Measurements from ENCODE around the gene NAT8L.
"Not testable (repeated sequence)": the region's sequence is repeated elsewhere in the genome, so short reads cannot be mapped to it uniquely, and the experiment has no call there.

NAT8L gene, protein sequence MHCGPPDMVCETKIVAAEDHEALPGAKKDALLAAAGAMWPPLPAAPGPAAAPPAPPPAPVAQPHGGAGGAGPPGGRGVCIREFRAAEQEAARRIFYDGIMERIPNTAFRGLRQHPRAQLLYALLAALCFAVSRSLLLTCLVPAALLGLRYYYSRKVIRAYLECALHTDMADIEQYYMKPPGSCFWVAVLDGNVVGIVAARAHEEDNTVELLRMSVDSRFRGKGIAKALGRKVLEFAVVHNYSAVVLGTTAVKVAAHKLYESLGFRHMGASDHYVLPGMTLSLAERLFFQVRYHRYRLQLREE

GRCh38 chr4:2059046-2059725 lies at the start of gene NAT8L:
Gene NAT8L, plus strand, starts transcription at chr4:2059327. Its CDS starts 185 bp downstream, at chr4:2059512.
- peak; percentile 23 for DNase-seq

DNA sequence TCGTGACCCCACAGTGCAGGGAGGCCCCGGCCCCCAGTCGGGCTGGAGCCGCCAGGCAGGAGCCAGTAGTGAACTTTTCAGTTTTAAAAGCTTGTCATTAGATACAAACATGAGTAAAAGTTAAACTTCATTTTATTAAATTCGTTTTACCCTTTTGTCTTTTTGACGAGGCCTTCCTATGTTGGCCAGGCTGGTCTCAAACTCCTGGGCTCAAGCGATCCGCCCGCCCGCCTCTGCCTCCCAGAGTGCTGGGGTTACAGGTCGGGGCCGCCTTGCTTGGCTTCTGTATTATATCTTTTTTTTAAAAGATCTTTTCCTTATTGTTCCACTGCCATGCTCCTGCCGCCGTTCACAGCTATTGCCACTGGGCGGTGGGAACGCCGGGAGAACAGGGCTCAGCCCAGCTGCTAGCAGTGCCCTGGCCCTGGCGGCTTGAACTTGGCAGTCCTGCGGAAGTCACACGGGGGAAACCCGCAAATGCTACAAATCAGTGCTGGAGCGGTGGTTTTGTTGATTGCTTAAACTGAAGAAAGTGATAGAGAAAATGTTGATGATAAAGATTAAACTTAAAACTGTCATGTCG lies 49.4 kb upstream of the NAT8L start:
- DNase-seq = peak; percentile 61

DNA sequence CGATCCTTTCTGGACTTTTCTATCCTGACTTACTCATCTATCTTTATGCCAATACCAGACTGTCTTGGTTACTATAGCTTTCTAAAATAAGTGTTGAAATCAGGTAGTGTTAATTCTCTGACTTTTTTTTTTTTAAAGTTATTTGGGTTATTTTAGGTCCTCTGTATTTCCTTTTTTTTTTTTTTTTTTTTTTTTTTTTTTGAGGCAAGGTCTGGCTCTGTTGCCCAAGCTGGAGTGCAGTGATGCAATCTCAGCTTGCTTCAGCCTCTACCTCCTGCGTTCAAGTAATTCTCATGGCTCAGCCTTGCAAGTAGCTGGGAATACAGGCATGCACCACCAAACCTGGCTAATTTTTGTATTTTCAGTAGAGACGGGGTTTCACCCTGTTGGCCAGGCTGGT lies 47.5 kb upstream of the NAT8L start:
- no peak for DNase-seq

- DNase-seq = no peak
Observed at GRCh38 chr4:2015008-2015407, 44.1 kb upstream of the NAT8L start.

DNA sequence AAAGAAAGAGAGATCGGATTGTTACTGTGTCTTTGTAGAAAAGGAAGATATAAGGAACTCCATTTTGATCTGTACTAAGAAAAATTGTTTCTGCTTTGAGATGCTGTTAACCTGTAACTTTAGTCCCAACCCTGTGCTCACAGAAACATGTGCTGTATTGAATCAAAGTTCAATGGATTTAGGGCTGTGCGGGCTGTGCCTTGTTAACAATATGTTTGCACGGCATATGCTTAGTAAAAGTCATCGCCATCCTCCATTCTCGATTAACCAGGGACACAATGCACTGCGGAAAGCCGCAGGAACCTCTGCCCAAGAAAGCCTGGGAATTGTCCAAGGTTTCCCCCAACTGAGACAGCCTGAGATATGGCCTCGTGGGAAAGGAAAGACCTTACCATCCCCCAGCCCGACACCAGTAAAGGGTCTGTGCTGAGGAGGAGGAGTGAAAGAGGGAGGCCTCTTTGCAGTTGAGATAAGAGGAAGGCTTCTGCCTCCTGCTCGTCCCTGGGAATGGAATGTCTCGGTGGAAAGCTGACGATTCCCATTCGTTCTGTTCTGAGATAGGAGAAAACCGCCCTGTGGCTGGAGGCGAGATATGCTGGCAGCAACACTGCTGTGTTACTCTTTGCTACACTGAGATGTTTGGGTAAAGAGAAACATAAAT lies 37.6 kb upstream of the NAT8L start:
- not testable (repeated sequence) for DNase-seq

- DNase-seq = peak; percentile 36
Observed at GRCh38 chr4:2024683-2025082, 34.4 kb upstream of the NAT8L start.

- no peak for DNase-seq
Observed at GRCh38 chr4:2025817-2026216, 33.3 kb upstream of the NAT8L start.

DNA sequence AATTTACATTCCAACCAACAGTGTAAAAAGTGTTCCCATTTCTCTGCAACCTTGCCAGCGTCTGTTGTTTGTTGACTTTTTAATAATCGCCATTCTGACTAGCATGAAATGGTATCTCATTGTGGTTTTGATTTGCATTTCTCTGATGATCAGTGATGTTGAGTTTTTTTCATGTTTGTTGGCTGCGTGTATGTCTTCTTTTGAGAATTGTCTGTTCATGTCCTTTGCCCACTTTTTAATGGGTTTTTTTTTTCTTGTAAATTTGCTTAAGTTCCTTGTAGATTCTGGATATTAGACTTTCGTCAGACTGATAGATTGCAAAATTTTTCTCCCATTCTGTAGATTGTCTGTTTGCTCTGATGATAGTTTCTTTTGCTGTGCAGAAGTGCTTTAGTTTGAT lies 32.0 kb upstream of the NAT8L start:
- DNase-seq = peak; percentile 19

GRCh38 chr4:2031161-2031560 lies 28.0 kb upstream of the NAT8L start:
- not testable (repeated sequence) for DNase-seq

DNA sequence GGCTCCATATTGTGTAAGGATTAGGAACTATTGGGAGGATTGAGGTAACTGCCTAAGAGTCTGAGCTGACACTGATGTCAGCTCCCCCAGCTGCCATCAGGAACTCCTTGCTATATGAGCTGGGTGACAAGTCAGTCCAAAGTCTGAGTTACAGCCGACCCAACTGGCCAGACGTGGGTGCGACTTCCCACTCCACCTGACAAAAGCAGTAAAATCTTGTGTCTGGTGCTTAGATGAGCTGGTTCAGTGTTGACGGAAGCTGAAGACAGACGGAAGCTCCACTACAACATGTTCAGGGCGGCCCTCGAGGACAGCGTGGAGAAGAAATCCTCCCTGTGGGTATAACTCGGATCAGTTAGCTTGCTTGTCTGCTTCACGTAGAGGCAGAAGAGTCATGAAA lies 22.8 kb upstream of the NAT8L start:
- DNase-seq = no peak

DNA sequence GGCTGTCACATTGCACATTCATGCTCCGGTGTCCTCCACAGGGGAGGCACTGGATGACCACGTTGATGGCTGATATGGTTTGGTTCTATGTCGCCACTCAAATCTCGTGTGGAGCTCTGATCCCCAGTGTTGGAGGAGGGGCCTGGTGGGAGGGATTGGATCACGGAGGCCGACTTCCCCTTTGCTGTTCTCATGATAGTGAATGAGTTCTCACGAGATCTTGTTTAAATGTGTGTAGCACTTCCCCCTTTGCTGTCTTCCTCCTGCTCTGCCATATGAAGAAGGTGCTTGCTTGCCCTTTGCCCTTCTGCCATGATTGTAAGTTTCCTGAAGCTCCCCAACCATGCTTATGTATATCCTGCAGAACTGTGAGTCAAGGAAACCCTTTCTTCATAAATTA lies 22.3 kb upstream of the NAT8L start:
- DNase-seq = no peak

- DNase-seq = no peak
Observed at GRCh38 chr4:2040391-2041238, 18.5 kb upstream of the NAT8L start.

GRCh38 chr4:2041239-2042130 lies 17.6 kb upstream of the NAT8L start:
- DNase-seq = peak; percentile 79

DNA sequence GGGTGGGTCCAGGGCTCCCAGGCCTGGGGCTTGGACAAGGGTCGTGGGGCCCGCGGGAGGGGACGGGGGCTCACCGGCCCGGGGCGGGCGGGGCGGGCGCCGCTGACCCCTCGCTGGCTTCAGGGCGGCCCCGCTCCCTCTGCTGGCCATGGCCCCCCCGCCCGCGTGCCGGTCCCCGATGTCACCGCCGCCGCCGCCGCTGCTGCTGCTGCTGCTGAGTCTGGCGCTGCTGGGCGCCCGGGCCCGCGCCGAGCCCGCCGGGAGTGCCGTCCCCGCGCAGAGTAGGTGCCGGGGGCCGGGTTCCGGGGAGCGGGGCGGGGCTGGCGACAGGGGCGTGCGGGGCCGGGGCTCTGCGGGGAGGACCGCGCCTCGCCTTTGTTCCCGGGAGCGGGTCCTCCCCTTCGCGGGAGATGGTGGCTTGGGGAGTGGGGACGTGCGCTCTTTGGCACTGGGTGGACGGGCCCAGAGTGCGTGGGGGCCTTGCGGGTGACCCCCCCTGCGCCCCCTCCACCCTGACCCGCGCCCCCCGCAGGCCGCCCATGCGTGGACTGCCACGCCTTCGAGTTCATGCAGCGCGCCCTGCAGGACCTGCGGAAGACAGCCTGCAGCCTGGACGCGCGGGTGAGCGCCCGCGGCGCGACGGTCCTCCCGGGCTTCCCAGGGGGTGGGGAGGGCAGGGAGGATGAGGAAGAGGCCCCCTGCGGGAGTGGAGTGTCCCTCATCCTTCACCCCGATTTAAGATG lies 16.8 kb upstream of the NAT8L start:
- DNase-seq = peak; percentile 25

DNA sequence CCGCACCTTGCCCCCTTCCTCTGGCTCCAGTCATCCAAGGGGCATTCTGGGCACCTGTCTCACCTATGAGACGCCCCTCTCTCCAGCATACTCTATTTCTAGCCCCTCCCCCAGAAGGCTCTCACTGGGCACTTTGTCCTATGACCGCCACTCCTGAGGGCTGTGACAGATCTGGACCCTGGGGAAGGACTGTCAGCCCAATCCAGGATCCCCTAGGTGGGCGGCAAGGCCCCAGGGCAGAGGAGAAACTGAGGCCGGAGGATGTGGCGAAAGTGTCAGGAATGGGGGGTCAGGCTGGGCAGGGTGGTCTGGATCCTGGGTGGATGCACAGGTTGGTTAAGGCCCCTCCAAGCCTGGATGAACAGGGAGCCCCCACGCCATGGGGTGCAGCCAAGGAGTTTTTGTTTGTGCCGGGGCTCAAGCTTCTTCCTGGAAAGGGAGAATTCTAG lies 16.2 kb upstream of the NAT8L start:
- no peak for DNase-seq

- no peak for DNase-seq
Observed at GRCh38 chr4:2043396-2044118, 15.6 kb upstream of the NAT8L start.

- no peak for DNase-seq
Observed at GRCh38 chr4:2044119-2044485, 15.0 kb upstream of the NAT8L start.

DNA sequence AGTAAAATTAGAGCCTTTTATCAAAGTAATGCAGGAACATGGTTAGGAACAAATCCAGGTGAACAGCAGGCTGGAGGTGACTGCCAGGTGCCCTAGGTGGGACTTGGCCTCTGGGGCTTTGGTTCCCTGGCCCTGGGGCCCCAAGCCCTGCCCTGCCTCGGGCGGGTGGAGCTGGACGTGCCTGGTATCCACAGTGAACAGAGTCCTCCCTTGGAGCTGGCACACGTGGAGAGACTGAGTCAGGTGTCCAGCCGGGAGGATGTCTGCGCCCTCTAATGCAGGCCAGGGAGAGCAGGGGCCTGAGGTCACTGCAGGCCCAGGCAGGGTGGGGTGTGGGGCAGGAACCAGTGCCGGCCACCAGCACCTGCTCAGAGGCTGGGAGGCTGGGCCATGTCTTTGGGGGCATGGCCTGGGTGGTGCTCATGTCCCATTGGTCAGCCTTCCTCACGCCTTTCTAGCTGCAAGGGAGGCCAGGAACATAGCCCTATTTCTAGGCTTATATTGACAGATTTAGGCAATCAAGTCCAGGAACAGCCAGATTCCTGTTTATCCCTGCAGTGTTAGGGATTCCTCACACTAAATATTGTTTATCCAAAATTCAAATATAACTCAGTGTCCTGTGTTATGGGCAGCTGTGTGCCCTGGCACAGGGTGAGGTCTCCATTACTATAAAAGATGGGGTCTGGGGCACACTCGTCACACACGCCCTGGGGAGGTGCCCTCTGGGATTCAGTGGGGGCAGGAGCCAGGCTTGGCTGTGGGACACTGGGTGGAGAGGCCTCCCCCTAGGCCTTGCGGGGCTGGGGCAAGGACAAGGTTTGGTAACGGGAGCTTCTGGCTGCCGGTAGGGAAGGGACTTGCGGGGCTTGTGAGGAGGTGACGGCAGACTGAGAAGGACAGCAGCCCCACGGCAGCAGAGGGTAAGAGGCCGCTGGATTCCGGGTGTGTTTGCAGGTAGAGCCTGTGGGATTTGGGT lies 14.3 kb upstream of the NAT8L start:
- DNase-seq = no peak

DNA sequence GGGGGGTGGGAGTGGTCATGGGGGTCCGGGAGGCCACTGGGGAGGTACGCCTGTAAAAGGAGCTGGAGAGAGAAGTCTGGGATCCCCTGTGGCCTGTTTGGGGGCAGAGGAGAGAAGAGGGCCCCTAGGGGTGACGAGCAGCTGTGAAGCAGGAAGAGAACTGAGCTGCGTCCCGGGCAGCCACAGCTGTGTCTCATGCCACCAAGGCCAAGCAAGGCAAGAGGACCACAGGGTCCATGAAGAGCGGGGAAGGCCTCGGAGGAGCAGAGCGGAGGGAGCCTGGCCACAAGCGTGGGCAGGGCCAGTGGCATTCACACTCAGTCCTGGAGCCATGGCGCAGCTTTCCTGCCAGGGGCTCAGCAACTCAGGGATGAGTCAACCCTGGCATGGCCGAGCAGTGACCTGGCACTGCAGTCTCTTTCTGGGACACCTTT lies 13.6 kb upstream of the NAT8L start:
- DNase-seq = no peak
